Activated CD8-positive, alpha-beta T cell treated with anti-CD3 and anti-CD28 coated beads for 36 hours (primary cell): ENCODE data around the gene TRNAU1AP. TPM values are rescaled to one million over a fixed set of nuclear protein-coding genes. Genes with fewer than 3 reads are reported as not detected.
A peak's percentile ranks its signal among the peaks of the same experiment; 100 is the strongest.

Source experiments
- ATAC-seq: fragments of 200-7000 bp; cut with Tn5 transposase; one replicate; pipeline ENCODE4 v1.10.0; 2021; ENCODE audit warnings: mild to moderate bottlenecking, moderate library complexity
- CTCF ChIA-PET: fragments of 350-600 bp; sonication (Branson Sonifier 250); formaldehyde crosslinking; loops from one replicate; lab custom pipeline; 2021; ENCODE audit warnings: antibody characterized with exemption; lab: Charles Lee
- POLR2A ChIA-PET: fragments of 350-600 bp; sonication (Branson Sonifier 250); formaldehyde crosslinking; loops from one replicate; lab custom pipeline; 2021; ENCODE audit warnings: antibody characterized with exemption; lab: Charles Lee
- DNase-seq: peaks from one replicate; pipeline ENCODE4 v3.0.0-alpha.2; 2020
- H3K27ac Mint-ChIP-seq: one replicate; pipeline ENCODE4 v1.8.0; 2021; ENCODE audit warnings: mild to moderate bottlenecking, mixed read lengths
- H3K27me3 Mint-ChIP-seq: one replicate; pipeline ENCODE4 v1.8.0; 2021; ENCODE audit warnings: mixed read lengths
- H3K36me3 Mint-ChIP-seq: one replicate; pipeline ENCODE4 v1.8.0; 2021; ENCODE audit warnings: low read depth, mixed read lengths
- H3K4me1 Mint-ChIP-seq: one replicate; pipeline ENCODE4 v1.8.0; 2021; ENCODE audit warnings: low read depth, mixed read lengths
- H3K4me3 Mint-ChIP-seq: one replicate; pipeline ENCODE4 v1.8.0; 2021; ENCODE audit warnings: mild to moderate bottlenecking, moderate library complexity, mixed read lengths
- H3K9me3 Mint-ChIP-seq: one replicate; pipeline ENCODE4 v1.8.0; 2021; ENCODE audit warnings: mixed read lengths
- CTCF ChIP-seq: fragments of 200-600 bp; IDR thresholded peaks from one replicate; pipeline ENCODE4 v1.8.0; 2022; ENCODE audit warnings: antibody characterized with exemption, mild to moderate bottlenecking
- intact Hi-C: fragments of 100-400 bp; cut with micrococcal nuclease; formaldehyde crosslinking; loops from one replicate; pipeline ENCODE4 v1.10.0; 2022
- total RNA-seq, 2 experiments: library from RNA; stranded (reverse); gene quantifications; one replicate each; pipeline ENCODE4 v1.2.3, GENCODE V29; 2021

TRNAU1AP gene
- total RNA-seq, 2 experiments from 2014 or later = 42.5 to 47.8 TPM

- H3K36me3 Mint-ChIP-seq = peaks cover 67% of the 10 kb centered on the region
- TF ChIP-seq CTCF = no peak
- H3K27ac Mint-ChIP-seq = peak overlapping the region; percentile 95
- H3K4me3 Mint-ChIP-seq = peak overlapping the region; percentile 94
- CTCF ChIA-PET = interaction anchor here (0.7 to 1.4 kb wide), 3 partner anchors 9 to 97 kb away, joined by 3 to 4 read pairs (median 4); no protein-coding TSS in a partner anchor
- intact Hi-C loops = loop anchor here (5.0 to 10.0 kb wide), 2 partner anchors 92 to 260 kb away; no protein-coding TSS in a partner anchor
- ATAC-seq = no peak
- peak; percentile 12 for DNase-seq
- H3K9me3 Mint-ChIP-seq = no peaks in the 10 kb centered on the region
- POLR2A ChIA-PET = interaction anchor here (0.6 to 9.9 kb wide), 38 partner anchors 9 to 674 kb away, joined by 3 to 315 read pairs (median 5); partner anchors contain the start of genes ATP5IF1, GMEB1, MED18 and PHACTR4
- H3K4me1 Mint-ChIP-seq = peaks cover 28% of the 10 kb centered on the region
- peaks cover 1% of the 10 kb centered on the region for H3K27me3 Mint-ChIP-seq
These were observed 45.6 kb upstream of the TRNAU1AP start for GRCh38 chr1:28507247-28507645.

GRCh38 chr1:28507646-28508434 is 45.0 kb upstream of the TRNAU1AP start:
- CTCF ChIA-PET = interaction anchor here (0.7 to 2.7 kb wide), 5 partner anchors 8 to 149 kb away, joined by 3 to 7 read pairs (median 4); no protein-coding TSS in a partner anchor
- Mint-ChIP-seq H3K27me3 (peaks cover 1% of the 10 kb centered on the region), H3K36me3 (peaks cover 73% of the 10 kb centered on the region), H3K27ac (peak overlapping the region; percentile 95), H3K4me3 (peak overlapping the region; percentile 94), H3K4me1 (peaks cover 33% of the 10 kb centered on the region), H3K9me3 (no peaks in the 10 kb centered on the region)
- intact Hi-C loops = loop anchor here (5.0 to 10.0 kb wide), 2 partner anchors 93 to 261 kb away; no protein-coding TSS in a partner anchor
- no peak for TF ChIP-seq CTCF
- DNase-seq (peak; percentile 13), ATAC-seq (no peak)
- POLR2A ChIA-PET = interaction anchor here (0.6 to 9.9 kb wide), 33 partner anchors 9 to 673 kb away, joined by 3 to 315 read pairs (median 5); partner anchors contain the start of genes ATP5IF1, GMEB1, MED18 and PHACTR4

GRCh38 chr1:28508435-28508754 is 44.5 kb upstream of the TRNAU1AP start:
- DNase-seq (peak; percentile 12), ATAC-seq (no peak)
- Mint-ChIP-seq H3K9me3 (no peaks in the 10 kb centered on the region), H3K27ac (peak overlapping the region; percentile 95), H3K4me1 (peaks cover 33% of the 10 kb centered on the region), H3K36me3 (peaks cover 75% of the 10 kb centered on the region), H3K4me3 (peak overlapping the region; percentile 94), H3K27me3 (peaks cover 1% of the 10 kb centered on the region)
- intact Hi-C loops = loop anchor here (5.0 to 10.0 kb wide), 2 partner anchors 94 to 261 kb away; no protein-coding TSS in a partner anchor
- ChIA-PET CTCF (interaction anchor here (1.3 to 2.7 kb wide), 4 partner anchors 8 to 149 kb away, joined by 4 to 7 read pairs (median 5); no protein-coding TSS in a partner anchor), POLR2A (interaction anchor here (0.7 to 9.9 kb wide), 23 partner anchors 8 to 308 kb away, joined by 3 to 315 read pairs (median 5); partner anchors contain the start of genes ATP5IF1, GMEB1, MED18 and PHACTR4)
- TF ChIP-seq CTCF = no peak

- peaks cover 1% of the 10 kb centered on the region for H3K27me3 Mint-ChIP-seq
- intact Hi-C loops = loop anchor here (5.0 to 10.0 kb wide), 2 partner anchors 95 to 262 kb away; no protein-coding TSS in a partner anchor
- peaks cover 82% of the 10 kb centered on the region for H3K36me3 Mint-ChIP-seq
- H3K4me1 Mint-ChIP-seq = peaks cover 33% of the 10 kb centered on the region
- no peaks in the 10 kb centered on the region for H3K9me3 Mint-ChIP-seq
- H3K27ac Mint-ChIP-seq = peak overlapping the region; percentile 95
- no peak for ATAC-seq
- CTCF ChIA-PET = interaction anchor here (2.7 kb wide), 1 partner anchor 8 kb away, joined by 7 read pairs; no protein-coding TSS in a partner anchor
- H3K4me3 Mint-ChIP-seq = peak overlapping the region; percentile 94
- DNase-seq = peak; percentile 56
- no peak for TF ChIP-seq CTCF
- POLR2A ChIA-PET = interaction anchor here (1.0 to 9.9 kb wide), 19 partner anchors 7 to 274 kb away, joined by 3 to 315 read pairs (median 8); partner anchors contain the start of genes ATP5IF1, GMEB1, MED18 and RNU11
These were observed 43.1 kb upstream of the TRNAU1AP start for GRCh38 chr1:28509705-28510272.
